ENCODE results near the gene B4GALT6.

DNA sequence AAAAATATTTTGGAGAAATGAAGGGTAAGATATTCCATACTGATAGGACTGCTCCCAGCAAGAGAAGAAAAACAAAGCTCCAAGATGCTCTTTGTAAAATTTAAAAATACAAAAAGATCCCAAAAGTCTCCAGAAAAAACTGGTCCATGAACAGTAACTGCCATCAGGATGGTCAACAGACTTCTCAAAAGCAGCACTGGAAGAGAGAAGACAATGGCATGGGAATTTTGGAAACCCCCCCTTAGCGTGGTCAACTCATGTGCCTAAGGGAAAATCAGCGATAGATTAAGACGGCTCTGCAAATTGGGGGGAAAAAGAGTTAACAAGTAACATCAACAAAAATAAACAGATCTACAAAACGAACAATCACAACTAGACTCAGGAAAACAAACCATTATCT, 23.6 kb downstream of the B4GALT6 start:
- TF ChIP-seq POLR2A (IDR thresholded peaks at IDR 0.05; ENCODE audit: low read depth, low read length) = no peak
- no peak for TF ChIP-seq POLR2AphosphoS5 (IDR thresholded peaks at IDR 0.05; ENCODE audit: low read depth, low read length)
- TF ChIP-seq TAF1 (IDR thresholded peaks at IDR 0.05; ENCODE audit: borderline replicate concordance, low read depth, low read length) = no peak

Data from GM12892 (cell line).